Activated B cell treated with CpG ODN at 0.5 μM for 24 hours (primary cell): ENCODE measurements around the gene COL16A1. TPM values are rescaled to one million over a fixed set of nuclear protein-coding genes. Genes with fewer than 3 reads are reported as not detected.

Experiments used
- ATAC-seq: fragments of 200-7000 bp; cut with Tn5 transposase; one replicate; pipeline ENCODE4 v1.10.0; 2021; ENCODE audit warnings: low read depth, mild to moderate bottlenecking, moderate library complexity
- CTCF ChIA-PET: fragments of 350-600 bp; sonication (Branson Sonifier 250); formaldehyde crosslinking; loops from one replicate; lab custom pipeline; 2021; ENCODE audit warnings: antibody characterized with exemption; lab: Charles Lee
- POLR2A ChIA-PET: fragments of 350-600 bp; sonication (Branson Sonifier 250); formaldehyde crosslinking; loops from one replicate; lab custom pipeline; 2021; ENCODE audit warnings: antibody characterized with exemption; lab: Charles Lee
- DNase-seq: peaks from one replicate; pipeline ENCODE4 v3.0.0; 2022
- H3K27ac Mint-ChIP-seq: one replicate; pipeline ENCODE4 v1.8.0; 2020; ENCODE audit warnings: mixed read lengths
- H3K27me3 Mint-ChIP-seq: one replicate; pipeline ENCODE4 v1.8.0; 2021; ENCODE audit warnings: mixed read lengths
- H3K36me3 Mint-ChIP-seq: one replicate; pipeline ENCODE4 v1.8.0; 2021; ENCODE audit warnings: low read depth, mixed read lengths
- H3K4me1 Mint-ChIP-seq: one replicate; pipeline ENCODE4 v1.8.0; 2021; ENCODE audit warnings: mixed read lengths
- H3K4me3 Mint-ChIP-seq: one replicate; pipeline ENCODE4 v1.8.0; 2020; ENCODE audit warnings: mild to moderate bottlenecking, mixed read lengths
- H3K9me3 Mint-ChIP-seq: one replicate; pipeline ENCODE4 v1.8.0; 2020; ENCODE audit warnings: mixed read lengths
- CTCF ChIP-seq: fragments of 200-600 bp; IDR thresholded peaks from one replicate; pipeline ENCODE4 v1.8.0; 2022; ENCODE audit warnings: antibody characterized with exemption, mild to moderate bottlenecking
- intact Hi-C: fragments of 100-400 bp; cut with micrococcal nuclease; formaldehyde crosslinking; loops from one replicate; pipeline ENCODE4 v1.15.1; 2024
- total RNA-seq: library from RNA; stranded (reverse); gene quantifications from 2 replicates; pipeline ENCODE4 v1.2.3, GENCODE V29; 2022

COL16A1 gene
- total RNA-seq, 1 donor from 2014 or later, result 0.31 TPM

- H3K27ac Mint-ChIP-seq, result no peak overlapping the region
- intact Hi-C loops, result no loop called here
- no peaks in the 10 kb centered on the region for H3K36me3 Mint-ChIP-seq
- ATAC-seq (no peak), DNase-seq (no peak)
- no peak overlapping the region for H3K4me3 Mint-ChIP-seq
- POLR2A ChIA-PET, result interaction anchor here (0.7 kb wide), 1 partner anchor 75 kb away, joined by 5 read pairs; no protein-coding TSS in a partner anchor
- CTCF ChIA-PET, result interaction anchor here (1.5 to 7.4 kb wide), 2 partner anchors 130 to 304 kb away, joined by 4 to 114 read pairs; no protein-coding TSS in a partner anchor
- no peaks in the 10 kb centered on the region for H3K9me3 Mint-ChIP-seq
- peaks cover 14% of the 10 kb centered on the region for H3K27me3 Mint-ChIP-seq
- no peaks in the 10 kb centered on the region for H3K4me1 Mint-ChIP-seq
- TF ChIP-seq CTCF, result no peak
These were observed 43.9 kb downstream of the COL16A1 start for GRCh38 chr1:31659889-31660288.

GRCh38 chr1:31658721-31659120 lies 45.1 kb downstream of the COL16A1 start:
- H3K36me3 Mint-ChIP-seq, result no peaks in the 10 kb centered on the region
- ChIA-PET CTCF (interaction anchor here (1.2 to 1.5 kb wide), 2 partner anchors 130 to 305 kb away, joined by 4 read pairs; no protein-coding TSS in a partner anchor), POLR2A (no interaction called here)
- no peak overlapping the region for H3K27ac Mint-ChIP-seq
- no peaks in the 10 kb centered on the region for H3K4me1 Mint-ChIP-seq
- ATAC-seq, result no peak
- TF ChIP-seq CTCF, result no peak
- H3K4me3 Mint-ChIP-seq, result no peak overlapping the region
- DNase-seq, result no peak
- H3K27me3 Mint-ChIP-seq, result peaks cover 12% of the 10 kb centered on the region
- intact Hi-C loops, result no loop called here
- H3K9me3 Mint-ChIP-seq, result no peaks in the 10 kb centered on the region

- POLR2A ChIA-PET, result interaction anchor here (0.5 kb wide), 1 partner anchor 83 kb away, joined by 3 read pairs; no protein-coding TSS in a partner anchor
- CTCF ChIA-PET, result interaction anchor here (1.0 kb wide), 1 partner anchor 131 kb away, joined by 3 read pairs; no protein-coding TSS in a partner anchor
- Mint-ChIP-seq H3K27ac (no peak overlapping the region), H3K36me3 (no peaks in the 10 kb centered on the region), H3K4me3 (no peak overlapping the region), H3K9me3 (no peaks in the 10 kb centered on the region), H3K27me3 (peaks cover 7% of the 10 kb centered on the region), H3K4me1 (no peaks in the 10 kb centered on the region)
- DNase-seq (no peak), ATAC-seq (no peak)
- no peak for TF ChIP-seq CTCF
- intact Hi-C loops, result no loop called here
These were observed 45.8 kb downstream of the COL16A1 start for GRCh38 chr1:31657972-31658510.

- H3K27ac Mint-ChIP-seq, result no peak overlapping the region
- ATAC-seq (no peak), DNase-seq (no peak)
- H3K36me3 Mint-ChIP-seq, result no peaks in the 10 kb centered on the region
- CTCF ChIA-PET, result interaction anchor here (1.0 kb wide), 1 partner anchor 132 kb away, joined by 3 read pairs; no protein-coding TSS in a partner anchor
- H3K27me3 Mint-ChIP-seq, result peaks cover 6% of the 10 kb centered on the region
- no peak overlapping the region for H3K4me3 Mint-ChIP-seq
- intact Hi-C loops, result no loop called here
- H3K4me1 Mint-ChIP-seq, result no peaks in the 10 kb centered on the region
- POLR2A ChIA-PET, result interaction anchor here (0.5 kb wide), 1 partner anchor 84 kb away, joined by 3 read pairs; no protein-coding TSS in a partner anchor
- no peaks in the 10 kb centered on the region for H3K9me3 Mint-ChIP-seq
- no peak for TF ChIP-seq CTCF
These were observed 46.6 kb downstream of the COL16A1 start for GRCh38 chr1:31657020-31657804.

GRCh38 chr1:31655756-31656155 lies 48.1 kb downstream of the COL16A1 start:
- DNase-seq (no peak), ATAC-seq (no peak)
- ChIA-PET POLR2A (no interaction called here), CTCF (no interaction called here)
- no peak overlapping the region for H3K27ac Mint-ChIP-seq
- TF ChIP-seq CTCF, result no peak
- no peak overlapping the region for H3K4me3 Mint-ChIP-seq
- no peaks in the 10 kb centered on the region for H3K4me1 Mint-ChIP-seq
- no peaks in the 10 kb centered on the region for H3K36me3 Mint-ChIP-seq
- intact Hi-C loops, result no loop called here
- H3K27me3 Mint-ChIP-seq, result peaks cover 6% of the 10 kb centered on the region
- H3K9me3 Mint-ChIP-seq, result no peaks in the 10 kb centered on the region
